ENCODE data around the gene MEOX2.

DNA sequence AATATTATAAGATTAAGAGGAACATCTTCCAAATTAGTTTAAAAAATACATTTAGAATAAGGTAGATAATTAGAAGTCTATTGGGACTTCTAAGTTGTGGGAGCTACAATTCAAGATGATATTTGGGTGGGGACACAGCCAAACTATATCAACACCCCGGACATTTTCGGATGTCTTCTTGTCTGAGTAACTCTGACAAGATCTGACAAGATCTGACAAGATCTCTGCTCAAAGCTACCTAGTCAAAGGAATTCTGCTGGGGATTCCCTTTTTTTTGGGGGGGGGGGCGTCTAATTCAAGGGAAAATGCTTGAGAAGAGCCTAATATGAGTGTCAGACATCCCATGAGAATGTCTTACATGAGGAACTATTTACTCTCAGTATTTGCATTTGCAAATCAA lies 119.4 kb downstream of the MEOX2 start:
- TF ChIP-seq, protein P1, sequence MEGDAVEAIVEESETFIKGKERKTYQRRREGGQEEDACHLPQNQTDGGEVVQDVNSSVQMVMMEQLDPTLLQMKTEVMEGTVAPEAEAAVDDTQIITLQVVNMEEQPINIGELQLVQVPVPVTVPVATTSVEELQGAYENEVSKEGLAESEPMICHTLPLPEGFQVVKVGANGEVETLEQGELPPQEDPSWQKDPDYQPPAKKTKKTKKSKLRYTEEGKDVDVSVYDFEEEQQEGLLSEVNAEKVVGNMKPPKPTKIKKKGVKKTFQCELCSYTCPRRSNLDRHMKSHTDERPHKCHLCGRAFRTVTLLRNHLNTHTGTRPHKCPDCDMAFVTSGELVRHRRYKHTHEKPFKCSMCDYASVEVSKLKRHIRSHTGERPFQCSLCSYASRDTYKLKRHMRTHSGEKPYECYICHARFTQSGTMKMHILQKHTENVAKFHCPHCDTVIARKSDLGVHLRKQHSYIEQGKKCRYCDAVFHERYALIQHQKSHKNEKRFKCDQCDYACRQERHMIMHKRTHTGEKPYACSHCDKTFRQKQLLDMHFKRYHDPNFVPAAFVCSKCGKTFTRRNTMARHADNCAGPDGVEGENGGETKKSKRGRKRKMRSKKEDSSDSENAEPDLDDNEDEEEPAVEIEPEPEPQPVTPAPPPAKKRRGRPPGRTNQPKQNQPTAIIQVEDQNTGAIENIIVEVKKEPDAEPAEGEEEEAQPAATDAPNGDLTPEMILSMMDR (conservative IDR thresholded peaks at IDR 0.05): no peak
- TF ChIP-seq EZH2 (IDR thresholded peaks at IDR 0.05; ENCODE audit: low read depth): no peak
